Tibial artery (tissue), 4 donors: ENCODE measurements around the gene MAP3K1.

ENCODE experiments used
- DNase-seq, 2 donors: peaks; one replicate each; pipeline ENCODE4 v3.0.0-alpha.2; 2019
- H3K27ac ChIP-seq, 2 donors: fragments of 200-600 bp; sonication (generic) in 1 of 2; 1 replicate in 1 of 2; 2 replicates in 1 of 2; pipeline ENCODE4 v1.5.1; 2018 to 2019; ENCODE audit warnings: mild to moderate bottlenecking in 1 of 2
- H3K27me3 ChIP-seq, 2 donors: fragments of 200-600 bp; sonication (generic) in 1 of 2; one replicate each; pipeline versions ENCODE4 v1.5.1 to v1.6.0; 2016 to 2019
- H3K36me3 ChIP-seq, 3 donors: fragments of 200-600 bp; sonication (generic) in 2 of 3; one replicate each; pipeline ENCODE4 v1.5.1; 2016 to 2019; ENCODE audit warnings: mild to moderate bottlenecking in 2 of 3
- H3K4me1 ChIP-seq, 4 donors: fragments of 200-600 bp; sonication (generic) in 2 of 4; 1 replicate in 3 of 4; 2 replicates in 1 of 4; pipeline ENCODE4 v1.5.1; 2016 to 2019
- H3K4me3 ChIP-seq, 2 donors: fragments of 200-600 bp; sonication (generic) in 1 of 2; 1 replicate in 1 of 2; 2 replicates in 1 of 2; pipeline ENCODE4 v1.5.1; 2018 to 2019; ENCODE audit warnings: mild to moderate bottlenecking in 2 of 2
- H3K9me3 ChIP-seq, 3 donors: fragments of 200-600 bp; sonication (generic) in 1 of 3; one replicate each; pipeline ENCODE4 v1.5.1; 2016 to 2019
- intact Hi-C: fragments of 100-400 bp; cut with DNase I; formaldehyde crosslinking; loops from one replicate; pipeline ENCODE4 v1.15.0; 2023; ENCODE audit warnings: low total_unique reads
- TF ChIP-seq, protein P1 (sequence below), 2 experiments: fragments of 200-600 bp in 1 of 2; fragments of 450-650 bp in 1 of 2; IDR thresholded peaks; one replicate each; pipeline ENCODE4 v1.5.1; 2017 to 2019; ENCODE audit warnings: antibody characterized with exemption in 2 of 2, mild to moderate bottlenecking in 1 of 2, moderate library complexity in 1 of 2

Gene MAP3K1

GRCh38 chr5:56802205-56802604 is 13.1 kb upstream of the MAP3K1 start:
- Histone ChIP-seq H3K4me3 (no peak overlapping the region), H3K27ac (no peak overlapping the region), H3K27me3 (no peaks in the 10 kb centered on the region), H3K4me1 (peaks cover 0 to 9% (median 0%) of the 10 kb centered on the region in 4 donors), H3K9me3 (no peaks in the 10 kb centered on the region), H3K36me3 (no peaks in the 10 kb centered on the region)
- no peak for DNase-seq
- TF ChIP-seq, protein P1, sequence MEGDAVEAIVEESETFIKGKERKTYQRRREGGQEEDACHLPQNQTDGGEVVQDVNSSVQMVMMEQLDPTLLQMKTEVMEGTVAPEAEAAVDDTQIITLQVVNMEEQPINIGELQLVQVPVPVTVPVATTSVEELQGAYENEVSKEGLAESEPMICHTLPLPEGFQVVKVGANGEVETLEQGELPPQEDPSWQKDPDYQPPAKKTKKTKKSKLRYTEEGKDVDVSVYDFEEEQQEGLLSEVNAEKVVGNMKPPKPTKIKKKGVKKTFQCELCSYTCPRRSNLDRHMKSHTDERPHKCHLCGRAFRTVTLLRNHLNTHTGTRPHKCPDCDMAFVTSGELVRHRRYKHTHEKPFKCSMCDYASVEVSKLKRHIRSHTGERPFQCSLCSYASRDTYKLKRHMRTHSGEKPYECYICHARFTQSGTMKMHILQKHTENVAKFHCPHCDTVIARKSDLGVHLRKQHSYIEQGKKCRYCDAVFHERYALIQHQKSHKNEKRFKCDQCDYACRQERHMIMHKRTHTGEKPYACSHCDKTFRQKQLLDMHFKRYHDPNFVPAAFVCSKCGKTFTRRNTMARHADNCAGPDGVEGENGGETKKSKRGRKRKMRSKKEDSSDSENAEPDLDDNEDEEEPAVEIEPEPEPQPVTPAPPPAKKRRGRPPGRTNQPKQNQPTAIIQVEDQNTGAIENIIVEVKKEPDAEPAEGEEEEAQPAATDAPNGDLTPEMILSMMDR (IDR thresholded peaks at IDR 0.05): no peak
- intact Hi-C loops: no loop called here

- no peak for DNase-seq
- H3K9me3 ChIP-seq: no peaks in the 10 kb centered on the region
- TF ChIP-seq, protein P1 (IDR thresholded peaks at IDR 0.05): no peak
- H3K4me1 ChIP-seq: peaks cover 0 to 9% (median 0%) of the 10 kb centered on the region in 4 donors
- intact Hi-C loops: no loop called here
- H3K4me3 ChIP-seq: no peak overlapping the region
- no peaks in the 10 kb centered on the region for H3K27me3 ChIP-seq
- H3K36me3 ChIP-seq: no peaks in the 10 kb centered on the region
- no peak overlapping the region for H3K27ac ChIP-seq
These were observed 12.3 kb upstream of the MAP3K1 start for GRCh38 chr5:56803025-56803424.

DNA sequence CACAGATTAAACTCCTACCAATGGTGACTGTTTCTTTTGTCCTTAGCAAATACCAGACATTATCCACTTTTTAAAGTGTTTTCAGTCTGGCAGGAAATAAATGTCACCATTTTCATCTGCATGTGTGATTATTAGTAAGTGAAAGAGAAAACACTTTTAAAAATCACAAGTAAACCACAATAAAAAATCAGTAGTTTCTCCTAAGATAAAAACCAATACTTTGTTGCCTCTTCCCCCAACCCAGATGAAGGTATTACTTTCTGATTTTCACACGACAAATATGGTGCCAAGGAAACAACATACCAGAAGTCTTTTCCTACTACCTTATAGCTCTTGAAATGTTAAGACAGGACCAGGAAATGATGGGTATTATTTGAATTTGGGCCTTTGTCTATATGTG is 11.5 kb upstream of the MAP3K1 start:
- intact Hi-C loops: no loop called here
- no peak for DNase-seq
- Histone ChIP-seq H3K9me3 (no peaks in the 10 kb centered on the region), H3K27me3 (no peaks in the 10 kb centered on the region), H3K4me1 (peaks cover 0 to 9% (median 0%) of the 10 kb centered on the region in 4 donors), H3K36me3 (no peaks in the 10 kb centered on the region), H3K27ac (no peak overlapping the region), H3K4me3 (no peak overlapping the region)
- TF ChIP-seq, protein P1 (IDR thresholded peaks at IDR 0.05): no peak

GRCh38 chr5:56807679-56808078 is 7.7 kb upstream of the MAP3K1 start:
- Histone ChIP-seq H3K27ac (no peak overlapping the region), H3K4me1 (no peaks in the 10 kb centered on the region), H3K36me3 (no peaks in the 10 kb centered on the region), H3K9me3 (no peaks in the 10 kb centered on the region), H3K4me3 (no peak overlapping the region), H3K27me3 (no peaks in the 10 kb centered on the region)
- no peak for DNase-seq
- TF ChIP-seq, protein P1 (IDR thresholded peaks at IDR 0.05): no peak
- intact Hi-C loops: no loop called here

DNA sequence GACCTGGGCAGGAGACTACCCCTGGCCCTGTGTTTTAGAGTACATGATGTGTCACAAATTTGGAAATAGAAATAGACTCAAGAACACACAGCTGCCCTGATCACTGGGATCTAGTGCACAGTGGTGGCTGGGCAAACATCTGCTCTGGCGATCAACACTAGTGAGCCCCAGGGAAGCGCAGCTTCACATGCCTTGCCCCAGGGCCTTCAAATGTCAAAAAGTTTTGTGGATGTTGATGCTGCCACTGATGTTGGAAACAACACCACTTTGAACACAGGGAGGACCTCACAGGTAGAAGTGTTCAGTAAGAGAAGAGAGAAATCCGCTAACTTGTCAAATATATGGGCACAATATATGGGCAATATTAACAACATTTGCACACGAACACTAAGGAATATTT is 7.1 kb upstream of the MAP3K1 start:
- intact Hi-C loops: no loop called here
- H3K27me3 ChIP-seq: no peaks in the 10 kb centered on the region

More for the DNA sequence above, 7.1 kb upstream of the MAP3K1 start:
- TF ChIP-seq, protein P1 (IDR thresholded peaks at IDR 0.05): no peak
- DNase-seq: no peak
- no peaks in the 10 kb centered on the region for H3K36me3 ChIP-seq
- no peaks in the 10 kb centered on the region for H3K9me3 ChIP-seq
- H3K4me1 ChIP-seq: no peaks in the 10 kb centered on the region
- H3K27ac ChIP-seq: no peak overlapping the region
- H3K4me3 ChIP-seq: no peak overlapping the region
